OCI-LY1 (cell line): ENCODE measurements around the gene PLIN5.

Experiments used
- EZH2 ChIP-seq: fragments of 200-600 bp; sonication (generic), shearing (Covaris generic); IDR thresholded peaks from 2 replicates; pipeline ENCODE4 v1.8.0; 2017; ENCODE audit warnings: borderline replicate concordance, mixed run types, mild to moderate bottlenecking, antibody characterized with exemption, low read length, moderate library complexity, mixed read lengths
- TF ChIP-seq, protein P1 (sequence below): fragments of 200-600 bp; sonication (generic), shearing (Covaris generic); IDR thresholded peaks from 2 replicates; pipeline ENCODE4 v1.5.1; 2017; ENCODE audit warnings: mild to moderate bottlenecking, antibody characterized with exemption, low read length, moderate library complexity, mixed read lengths

DNA sequence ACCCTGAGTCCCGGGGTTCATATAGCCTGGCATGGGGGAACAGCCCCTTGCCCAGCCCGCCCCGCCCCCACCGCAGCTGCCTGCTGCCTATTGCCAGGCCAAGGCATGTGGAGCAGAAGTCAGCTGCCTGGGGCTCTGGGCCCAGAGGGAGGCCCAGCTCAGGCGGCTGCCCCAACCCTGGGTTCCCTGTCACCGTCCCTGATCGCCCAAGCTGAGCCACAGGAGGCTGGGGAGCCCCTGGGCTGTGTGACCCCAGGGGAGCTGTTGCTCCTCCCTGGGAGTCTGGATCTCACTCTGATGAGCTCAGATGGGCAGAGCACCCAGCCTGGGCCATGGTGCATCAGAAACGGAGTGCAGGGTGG is 18.1 kb downstream of the PLIN5 start:
- TF ChIP-seq, protein P1, sequence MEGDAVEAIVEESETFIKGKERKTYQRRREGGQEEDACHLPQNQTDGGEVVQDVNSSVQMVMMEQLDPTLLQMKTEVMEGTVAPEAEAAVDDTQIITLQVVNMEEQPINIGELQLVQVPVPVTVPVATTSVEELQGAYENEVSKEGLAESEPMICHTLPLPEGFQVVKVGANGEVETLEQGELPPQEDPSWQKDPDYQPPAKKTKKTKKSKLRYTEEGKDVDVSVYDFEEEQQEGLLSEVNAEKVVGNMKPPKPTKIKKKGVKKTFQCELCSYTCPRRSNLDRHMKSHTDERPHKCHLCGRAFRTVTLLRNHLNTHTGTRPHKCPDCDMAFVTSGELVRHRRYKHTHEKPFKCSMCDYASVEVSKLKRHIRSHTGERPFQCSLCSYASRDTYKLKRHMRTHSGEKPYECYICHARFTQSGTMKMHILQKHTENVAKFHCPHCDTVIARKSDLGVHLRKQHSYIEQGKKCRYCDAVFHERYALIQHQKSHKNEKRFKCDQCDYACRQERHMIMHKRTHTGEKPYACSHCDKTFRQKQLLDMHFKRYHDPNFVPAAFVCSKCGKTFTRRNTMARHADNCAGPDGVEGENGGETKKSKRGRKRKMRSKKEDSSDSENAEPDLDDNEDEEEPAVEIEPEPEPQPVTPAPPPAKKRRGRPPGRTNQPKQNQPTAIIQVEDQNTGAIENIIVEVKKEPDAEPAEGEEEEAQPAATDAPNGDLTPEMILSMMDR = no peak
- no peak for TF ChIP-seq EZH2
